ENCODE results near the gene FNIP1. TPM values are rescaled to one million over a fixed set of nuclear protein-coding genes. Genes with fewer than 3 reads are reported as not detected.

The FNIP1 gene
- total and polyA plus RNA-seq, 8 donors, result 21.5 to 49.3 (median 25.5) TPM

GRCh38 chr5:131747180-131748105 lies 49.4 kb downstream of the FNIP1 start:
- DNase-seq (no peak), ATAC-seq (peak; percentile 46)
- TF ChIP-seq CTCF (IDR thresholded peaks at IDR 0.05), result no peak
- H3K36me3 ChIP-seq, result peaks cover 0 to 19% of the 10 kb centered on the region in 2 donors
- peaks cover 0 to 26% of the 10 kb centered on the region in 2 donors for H3K4me1 ChIP-seq
- H3K27me3 ChIP-seq, result no peaks in the 10 kb centered on the region
- H3K27ac ChIP-seq, result peak overlapping the region in 1 of 2 donors; percentile 77
- H3K4me3 ChIP-seq, result no peak overlapping the region
- intact Hi-C loops (cut with DNase I), result no loop called here
- no peaks in the 10 kb centered on the region for H3K9me3 ChIP-seq

- Histone ChIP-seq H3K27me3 (no peaks in the 10 kb centered on the region), H3K36me3 (peaks cover 0 to 29% of the 10 kb centered on the region in 2 donors), H3K27ac (no peak overlapping the region), H3K4me3 (no peak overlapping the region), H3K4me1 (peaks cover 0 to 26% of the 10 kb centered on the region in 2 donors), H3K9me3 (no peaks in the 10 kb centered on the region)
- intact Hi-C loops (cut with DNase I), result no loop called here
- ATAC-seq (no peak), DNase-seq (no peak)
- TF ChIP-seq CTCF (IDR thresholded peaks at IDR 0.05), result no peak
Measured at GRCh38 chr5:131746423-131746822, 50.4 kb downstream of the FNIP1 start.

GRCh38 chr5:131745703-131746102 lies 51.1 kb downstream of the FNIP1 start:
- DNase-seq (no peak), ATAC-seq (no peak)
- Histone ChIP-seq H3K4me3 (no peak overlapping the region), H3K4me1 (peaks cover 0 to 26% of the 10 kb centered on the region in 2 donors), H3K27ac (no peak overlapping the region), H3K36me3 (peaks cover 0 to 31% of the 10 kb centered on the region in 2 donors), H3K9me3 (no peaks in the 10 kb centered on the region), H3K27me3 (no peaks in the 10 kb centered on the region)
- intact Hi-C loops (cut with DNase I), result no loop called here
- no peak for TF ChIP-seq CTCF (IDR thresholded peaks at IDR 0.05)

- H3K36me3 ChIP-seq, result peaks cover 0 to 31% of the 10 kb centered on the region in 2 donors
- H3K9me3 ChIP-seq, result no peaks in the 10 kb centered on the region
- no peak overlapping the region for H3K27ac ChIP-seq
- no peaks in the 10 kb centered on the region for H3K27me3 ChIP-seq
- TF ChIP-seq CTCF (IDR thresholded peaks at IDR 0.05), result no peak
- intact Hi-C loops (cut with DNase I), result no loop called here
- no peak overlapping the region for H3K4me3 ChIP-seq
- peaks cover 0 to 26% of the 10 kb centered on the region in 2 donors for H3K4me1 ChIP-seq
- no peak for DNase-seq
- no peak for ATAC-seq
Measured at GRCh38 chr5:131745155-131745554, 51.7 kb downstream of the FNIP1 start.

GRCh38 chr5:131740477-131740876 lies 56.3 kb downstream of the FNIP1 start:
- Histone ChIP-seq H3K27me3 (no peaks in the 10 kb centered on the region), H3K36me3 (peaks cover 0 to 45% of the 10 kb centered on the region in 2 donors), H3K4me3 (no peak overlapping the region), H3K27ac (no peak overlapping the region), H3K9me3 (no peaks in the 10 kb centered on the region), H3K4me1 (no peaks in the 10 kb centered on the region)
- ATAC-seq, result no peak
- no peak for TF ChIP-seq CTCF (IDR thresholded peaks at IDR 0.05)
- intact Hi-C loops (cut with DNase I), result no loop called here
- no peak for DNase-seq
